Activated CD4-positive, CD25-positive, alpha-beta regulatory T cell treated with anti-CD3 and anti-CD28 coated beads, Interleukin-2, amount 50 U/mL, for 72 hours (primary cell): ENCODE measurements around the gene ZBTB26.
"Not testable (repeated sequence)": the region's sequence is repeated elsewhere in the genome, so short reads cannot be mapped to it uniquely, and the experiment has no call there.

Experiments used
- DNase-seq: peaks from one replicate; pipeline ENCODE4 v3.0.0; 2021

The ZBTB26 gene

GRCh38 chr9:122922713-122923112 lies 8.6 kb downstream of the ZBTB26 start:
- DNase-seq, result no peak

GRCh38 chr9:122918310-122918709 lies 13.0 kb downstream of the ZBTB26 start:
- no peak for DNase-seq

GRCh38 chr9:122912964-122913673 lies 18.2 kb downstream of the ZBTB26 start, which contains the start of gene ZBTB6:
ZBTB6 (minus strand) TSS chr9:122913323; CDS start chr9:122912072, 1,251 bp downstream.
- DNase-seq, result peak; percentile 62

- no peak for DNase-seq
Measured at GRCh38 chr9:122912671-122912963, 18.7 kb downstream of the ZBTB26 start.

GRCh38 chr9:122906122-122906521 lies 25.2 kb downstream of the ZBTB26 start:
- DNase-seq, result not testable (repeated sequence)

- peak; percentile 90 for DNase-seq
Measured at GRCh38 chr9:122904823-122905710, 26.2 kb downstream of the ZBTB26 start, which contains the start of gene RC3H2. RC3H2 (minus strand) TSS chr9:122905359; CDS start chr9:122897509, 7,850 bp downstream.

GRCh38 chr9:122904466-122904822 lies 26.9 kb downstream of the ZBTB26 start:
- DNase-seq, result no peak

- no peak for DNase-seq
Measured at GRCh38 chr9:122900791-122901190, 30.5 kb downstream of the ZBTB26 start.

- no peak for DNase-seq
Measured at GRCh38 chr9:122897969-122898368, 33.3 kb downstream of the ZBTB26 start.

GRCh38 chr9:122888480-122888879 lies 42.8 kb downstream of the ZBTB26 start:
- no peak for DNase-seq

GRCh38 chr9:122883125-122883524 lies 48.2 kb downstream of the ZBTB26 start:
- DNase-seq, result no peak

GRCh38 chr9:122879443-122879842 lies 51.9 kb downstream of the ZBTB26 start:
- no peak for DNase-seq

GRCh38 chr9:122875523-122875922 lies 55.8 kb downstream of the ZBTB26 start:
- DNase-seq, result no peak

GRCh38 chr9:122867276-122867675 lies 64.0 kb downstream of the ZBTB26 start:
- DNase-seq, result not testable (repeated sequence)

GRCh38 chr9:122866079-122866478 lies 65.2 kb downstream of the ZBTB26 start:
- no peak for DNase-seq
